Gastrocnemius medialis (tissue), 4 donors: ENCODE measurements around the gene FASTKD3. TPM values are rescaled to one million over a fixed set of nuclear protein-coding genes. Genes with fewer than 3 reads are reported as not detected.
A peak's percentile ranks its signal among the peaks of the same experiment; 100 is the strongest.

Experiments
- ATAC-seq, 2 donors: fragments of 150-250 bp; one replicate each; pipeline ENCODE4 v1.9.1; 2016
- DNase-seq, 2 donors: peaks; one replicate each; pipeline ENCODE4 v3.0.0-alpha.2; 2019
- H3K27ac ChIP-seq, 4 donors: fragments of 200-600 bp; sonication (generic); 1 replicate in 1 of 4; 2 replicates in 3 of 4; pipeline ENCODE4 v1.5.1; 2016 to 2018; ENCODE audit warnings: mild to moderate bottlenecking in 2 of 4, moderate library complexity in 1 of 4
- H3K27me3 ChIP-seq, 3 donors: fragments of 200-600 bp; sonication (generic) in 2 of 3; 1 replicate in 1 of 3; 2 replicates in 2 of 3; pipeline versions ENCODE4 v1.5.1 to v1.6.0; 2016 to 2019; ENCODE audit warnings: mild to moderate bottlenecking in 1 of 3, moderate library complexity in 1 of 3
- H3K36me3 ChIP-seq, 2 donors: fragments of 200-600 bp; sonication (generic) in 1 of 2; one replicate each; pipeline ENCODE4 v1.5.1; 2017 to 2018
- H3K4me1 ChIP-seq, 2 donors: fragments of 200-600 bp; sonication (generic) in 1 of 2; one replicate each; pipeline ENCODE4 v1.5.1; 2016 to 2017; ENCODE audit warnings: mild to moderate bottlenecking in 2 of 2
- H3K4me3 ChIP-seq, 4 donors: fragments of 200-600 bp; sonication (generic) in 3 of 4; 1 replicate in 1 of 4; 2 replicates in 3 of 4; pipeline ENCODE4 v1.5.1; 2016 to 2019; ENCODE audit warnings: mild to moderate bottlenecking in 2 of 4
- H3K9me3 ChIP-seq, 3 donors: fragments of 200-600 bp; sonication (generic) in 2 of 3; 1 replicate in 1 of 3; 2 replicates in 2 of 3; pipeline ENCODE4 v1.5.1; 2016 to 2019
- CTCF ChIP-seq, 5 experiments: fragments of 450-650 bp in 3 of 5; fragments of 200-600 bp in 2 of 5; sonication (generic) in 2 of 5; IDR thresholded peaks in 4 of 5; conservative IDR thresholded peaks in 1 of 5; 1 replicate in 4 of 5; 2 replicates in 1 of 5; pipeline ENCODE4 v1.5.1; 2016 to 2019; ENCODE audit warnings: antibody characterized with exemption in 5 of 5, mild to moderate bottlenecking in 3 of 5, moderate library complexity in 3 of 5
- POLR2A ChIP-seq, 2 donors: fragments of 450-650 bp; IDR thresholded peaks; one replicate each; pipeline ENCODE4 v1.6.1; 2017; ENCODE audit warnings: antibody characterized with exemption in 2 of 2, mild to moderate bottlenecking in 2 of 2, moderate library complexity in 2 of 2
- in situ Hi-C, 4 donors: fragments of 200-750 bp; cut with MboI; loops; one replicate each; pipeline versions ENCODE4 v1.15.0 to v1.8.0; 2017; ENCODE audit warnings: low sequenced_read_pairs in 4 of 4
- intact Hi-C: fragments of 100-400 bp; cut with DNase I; formaldehyde crosslinking; loops from one replicate; pipeline ENCODE4 v1.15.1; 2023; ENCODE audit warnings: low total_unique reads
- total RNA-seq, 4 donors: library from RNA; depleted of rRNA; stranded (reverse); fragments of >200 nt; gene quantifications; one replicate each; pipeline versions ENCODE4 v1.1.0 to v1.2.3, GENCODE V29; 2016

Gene FASTKD3
- total RNA-seq, 4 donors from 2014 or later, result 6.8 to 9.4 (median 7.3) TPM

- in situ Hi-C loops, result no loop called here
- peak in 1 of 2 donors; percentile 36 for ATAC-seq
Measured at GRCh38 chr5:7811715-7812114, 57.1 kb downstream of the FASTKD3 start.

More at GRCh38 chr5:7811715-7812114, 57.1 kb downstream of the FASTKD3 start:
- intact Hi-C loops, result no loop called here
- Histone ChIP-seq H3K36me3 (no peaks in the 10 kb centered on the region), H3K4me3 (no peak overlapping the region), H3K27me3 (no peaks in the 10 kb centered on the region), H3K27ac (peak overlapping the region; percentile 3 to 58 (median 36)), H3K4me1 (peaks cover 4 to 10% of the 10 kb centered on the region in 2 donors), H3K9me3 (no peaks in the 10 kb centered on the region)
- DNase-seq, result no peak
- TF ChIP-seq CTCF (IDR thresholded peaks at IDR 0.05 in 4 of 5, conservative IDR thresholded peaks at IDR 0.05 in 1 of 5), result no peak
- TF ChIP-seq POLR2A (IDR thresholded peaks at IDR 0.05), result no peak

Other genes starting within 250 kb of the FASTKD3 start
- gene CFAP90, start 17.9 kb downstream of the FASTKD3 start, total RNA-seq, result not detected
- 10 to 100 TPM; 27.9 to 75.1 (median 50.8) TPM for gene MTRR, start 117 bp upstream of the FASTKD3 start, total RNA-seq